ENCODE measurements around the gene MRFAP1L1. TPM values are rescaled to one million over a fixed set of nuclear protein-coding genes. Genes with fewer than 3 reads are reported as not detected.
"Not testable (repeated sequence)": the region's sequence is repeated elsewhere in the genome, so short reads cannot be mapped to it uniquely, and the experiment has no call there.

The MRFAP1L1 gene
- total RNA-seq, 1 experiment from 2014 or later = 61.1 TPM

GRCh38 chr4:6734165-6734786 lies 24.6 kb upstream of the MRFAP1L1 start:
- DNase-seq (ENCODE audit: low read depth) = no peak

DNA sequence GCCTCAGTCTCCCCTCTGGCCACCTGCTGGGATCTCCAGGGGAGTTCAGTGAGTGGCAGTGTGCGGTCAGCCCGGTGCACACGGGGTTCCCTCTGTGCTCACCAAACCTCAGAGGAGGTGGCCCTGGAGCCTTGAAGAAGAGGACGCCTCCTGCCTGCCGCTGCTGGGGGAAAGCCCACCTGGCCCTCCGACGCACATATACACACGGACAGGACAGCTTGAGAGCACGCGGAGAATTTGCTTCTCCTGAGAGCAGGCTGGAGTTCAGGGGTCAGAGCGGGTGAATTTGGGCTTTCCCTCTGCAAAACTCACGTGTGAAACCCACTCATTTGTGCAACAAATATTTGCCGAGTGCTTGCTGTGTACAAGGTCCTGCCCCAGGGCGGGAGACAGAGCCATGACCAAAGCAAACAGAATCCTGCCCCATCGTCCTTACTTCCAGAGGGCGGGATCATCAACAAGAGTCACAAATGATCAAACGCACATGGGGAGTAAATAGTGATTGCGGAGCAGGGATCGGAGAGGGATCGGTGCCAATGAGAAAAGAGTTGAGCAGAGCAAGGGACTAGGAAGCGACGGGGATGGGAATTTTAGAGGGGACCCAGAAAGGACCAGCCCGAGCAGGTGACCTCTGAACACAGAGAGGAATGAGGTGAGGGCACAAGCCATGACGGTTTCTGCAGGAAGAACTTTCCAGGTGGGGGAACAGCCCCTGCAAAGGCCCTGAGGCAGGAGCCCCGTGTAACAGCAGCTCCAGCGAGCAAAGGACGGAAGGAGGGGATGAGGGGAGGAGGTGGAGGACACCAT lies 23.9 kb upstream of the MRFAP1L1 start:
- no peak for DNase-seq (ENCODE audit: low read depth)

GRCh38 chr4:6732441-6733357 lies 23.0 kb upstream of the MRFAP1L1 start:
- DNase-seq (ENCODE audit: low read depth) = peak; percentile 79

DNA sequence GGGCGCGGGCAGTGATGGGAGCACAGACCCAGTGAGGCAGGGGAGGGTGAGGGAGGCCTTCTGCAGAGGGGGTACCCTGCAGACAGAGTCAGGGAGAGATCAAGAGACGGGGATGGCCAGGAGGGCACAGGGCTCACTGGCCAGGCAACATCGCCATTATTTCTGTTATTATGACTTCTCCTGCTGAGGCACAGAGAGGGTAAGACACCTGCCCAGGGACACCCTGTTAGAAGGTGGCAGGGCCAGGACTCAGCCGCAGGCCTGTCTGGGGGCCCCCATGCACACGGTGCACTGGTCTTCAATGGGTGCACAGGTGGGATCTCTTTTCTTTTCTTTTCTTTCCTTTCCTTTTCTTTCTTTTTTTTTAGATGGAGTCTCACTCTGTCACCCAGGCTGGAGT lies 22.1 kb upstream of the MRFAP1L1 start:
- DNase-seq (ENCODE audit: low read depth) = no peak

- DNase-seq (ENCODE audit: low read depth) = no peak
Measured at GRCh38 chr4:6731318-6731675, 21.6 kb upstream of the MRFAP1L1 start.

GRCh38 chr4:6730603-6731317 lies 21.1 kb upstream of the MRFAP1L1 start:
- no peak for DNase-seq (ENCODE audit: low read depth)

GRCh38 chr4:6728320-6729029 lies 18.8 kb upstream of the MRFAP1L1 start:
- DNase-seq (ENCODE audit: low read depth) = no peak

DNA sequence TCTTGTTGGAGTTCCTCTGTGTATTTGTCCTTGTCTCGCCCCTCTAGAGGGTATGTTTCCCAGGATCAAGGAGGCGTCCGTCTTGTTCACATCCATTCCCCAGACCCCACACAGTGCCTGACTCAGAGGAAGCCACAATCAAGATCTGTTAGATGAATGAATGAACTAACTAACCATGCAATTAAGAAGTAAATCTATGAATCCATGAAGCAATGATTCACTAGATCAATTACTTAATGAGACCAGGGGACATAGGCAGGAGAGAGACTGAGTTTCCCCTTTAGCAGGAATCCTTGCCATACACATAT lies 18.2 kb upstream of the MRFAP1L1 start:
- no peak for DNase-seq (ENCODE audit: low read depth)

DNA sequence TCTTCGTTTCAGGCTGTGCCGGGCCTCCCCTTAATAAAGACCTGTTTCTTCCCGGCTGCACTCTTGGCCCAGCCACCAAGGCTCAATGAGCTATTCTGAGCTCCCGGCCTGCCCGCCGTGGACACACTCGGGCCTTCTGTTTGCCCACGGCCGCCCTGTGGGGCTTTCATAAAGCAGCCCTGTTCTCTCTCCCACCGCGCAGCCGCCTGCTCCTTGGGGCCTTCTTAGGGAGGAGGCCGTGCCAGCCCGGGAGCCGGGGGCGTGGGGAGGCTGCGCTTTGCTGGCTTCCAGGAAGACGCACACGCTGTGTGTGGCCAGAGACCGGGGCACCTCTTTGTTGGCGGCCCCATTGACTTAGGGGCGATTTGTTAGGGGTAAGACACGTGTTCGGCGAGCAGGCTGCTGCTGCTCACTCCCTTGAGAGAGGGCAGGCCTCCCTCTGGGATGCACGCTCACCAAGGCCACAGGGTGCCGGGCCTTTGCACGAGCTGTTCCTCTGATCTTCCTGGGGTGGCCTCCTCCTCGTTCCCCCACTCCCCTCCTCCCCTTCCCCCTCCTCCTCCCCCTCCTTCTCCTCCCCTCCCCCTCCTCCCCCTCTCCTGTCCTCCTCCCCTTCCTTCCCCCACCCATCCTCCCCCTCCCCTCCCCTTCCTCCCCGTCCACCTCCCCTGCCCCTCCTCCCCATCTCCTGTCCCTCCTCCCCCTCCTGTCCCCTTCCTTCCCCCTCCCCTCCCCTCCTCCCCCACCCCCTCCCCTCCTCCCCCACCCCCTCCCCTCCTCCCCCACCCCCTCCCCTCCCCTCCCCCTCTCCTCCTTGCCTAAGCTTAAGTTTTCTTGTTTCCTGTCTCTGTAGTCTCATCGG lies 17.6 kb upstream of the MRFAP1L1 start:
- no peak for DNase-seq (ENCODE audit: low read depth)

- DNase-seq (ENCODE audit: low read depth) = not testable (repeated sequence)
Measured at GRCh38 chr4:6725427-6725961, 15.8 kb upstream of the MRFAP1L1 start.

DNA sequence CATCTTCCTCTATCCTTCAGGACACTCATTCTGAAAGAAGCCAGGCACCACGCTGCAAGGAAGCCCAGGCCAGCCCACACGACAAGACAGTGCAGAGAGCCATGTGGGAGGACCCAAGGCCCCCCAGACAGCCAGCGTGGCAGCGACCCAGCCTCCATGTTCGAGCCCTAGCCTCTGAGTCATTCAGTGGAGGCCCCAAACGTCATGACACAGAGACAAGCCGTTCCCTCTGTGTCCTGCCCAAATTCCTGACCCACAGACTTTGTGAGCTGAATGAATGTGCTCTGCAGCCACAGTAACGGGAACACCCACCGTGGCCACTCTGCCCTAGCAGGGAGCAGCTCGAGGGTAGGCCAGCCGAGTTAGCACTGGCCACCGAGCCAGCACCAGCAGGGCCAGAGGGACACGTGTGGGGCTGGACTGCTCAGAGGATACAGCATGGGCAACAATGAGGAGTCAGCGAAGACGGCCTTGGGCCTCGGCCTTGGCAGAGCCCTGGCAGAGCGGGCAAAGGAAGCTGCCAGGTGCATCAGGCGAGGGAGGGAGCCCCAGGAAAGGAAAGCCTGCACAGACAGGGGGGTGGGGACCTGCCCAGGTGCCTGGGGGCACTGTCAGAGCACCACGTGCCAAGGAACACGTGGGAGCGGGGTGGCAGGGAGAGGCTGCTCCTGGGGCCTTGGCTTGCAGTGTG lies 14.9 kb upstream of the MRFAP1L1 start:
- DNase-seq (ENCODE audit: low read depth) = peak; percentile 15

DNA sequence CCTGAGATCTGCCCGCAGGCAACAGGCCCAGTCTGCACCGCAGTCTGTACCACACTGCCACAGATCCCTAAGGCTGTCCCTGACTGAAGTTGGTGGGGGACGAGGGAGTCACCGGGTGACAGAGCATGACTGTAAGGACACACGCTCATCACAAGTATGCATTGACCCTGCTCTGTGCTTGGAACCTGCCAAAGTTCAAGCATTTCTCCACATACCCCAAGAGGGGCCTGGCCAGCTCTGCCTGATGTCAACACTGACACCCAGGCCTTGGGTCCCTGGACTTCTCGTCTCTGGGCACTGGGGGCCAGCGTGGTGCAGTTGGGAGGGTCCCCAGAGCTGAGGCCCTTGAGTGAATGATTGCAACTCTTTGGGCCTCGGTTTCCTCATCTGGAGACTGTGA lies 14.2 kb upstream of the MRFAP1L1 start:
- no peak for DNase-seq (ENCODE audit: low read depth)

DNA sequence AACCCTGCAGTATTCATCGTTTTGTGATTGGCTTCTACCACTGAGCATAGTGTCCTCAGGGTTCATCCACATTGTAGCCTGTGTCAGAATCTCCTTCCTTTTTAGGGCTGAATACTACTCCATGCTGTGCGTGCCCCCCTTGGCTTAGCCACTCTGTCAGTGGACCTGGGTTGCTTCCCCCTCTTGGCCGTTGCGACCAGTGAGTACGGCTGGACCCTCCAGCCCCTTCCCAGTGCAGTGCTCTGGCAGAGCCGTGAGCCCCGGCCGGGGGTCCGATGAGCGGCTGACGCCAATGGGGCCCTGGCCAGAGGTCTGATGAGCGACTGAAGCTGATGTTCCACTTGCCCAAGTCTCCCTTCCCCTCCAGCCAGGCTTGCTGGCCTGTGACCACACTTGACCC lies 13.2 kb upstream of the MRFAP1L1 start:
- no peak for DNase-seq (ENCODE audit: low read depth)

DNA sequence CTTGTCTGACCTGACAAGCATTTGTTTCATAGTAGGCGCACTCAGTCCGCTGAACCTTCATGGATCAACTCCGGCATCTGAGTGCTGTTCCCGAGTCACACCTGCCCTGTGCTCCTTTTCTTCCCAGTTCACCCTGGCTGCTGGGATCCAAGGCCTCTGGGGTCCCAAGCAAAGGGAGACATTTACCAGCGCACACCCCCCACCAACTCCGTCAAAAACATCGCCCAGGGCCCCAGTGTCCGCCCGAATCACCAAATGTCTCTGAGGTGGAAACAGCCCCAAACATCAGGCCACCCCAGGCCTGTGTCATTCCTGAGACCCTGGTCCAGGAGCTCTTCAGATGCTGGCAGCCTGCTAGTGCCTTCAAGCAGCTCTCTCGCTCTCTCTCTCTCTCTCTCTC lies 11.5 kb upstream of the MRFAP1L1 start:
- no peak for DNase-seq (ENCODE audit: low read depth)

DNA sequence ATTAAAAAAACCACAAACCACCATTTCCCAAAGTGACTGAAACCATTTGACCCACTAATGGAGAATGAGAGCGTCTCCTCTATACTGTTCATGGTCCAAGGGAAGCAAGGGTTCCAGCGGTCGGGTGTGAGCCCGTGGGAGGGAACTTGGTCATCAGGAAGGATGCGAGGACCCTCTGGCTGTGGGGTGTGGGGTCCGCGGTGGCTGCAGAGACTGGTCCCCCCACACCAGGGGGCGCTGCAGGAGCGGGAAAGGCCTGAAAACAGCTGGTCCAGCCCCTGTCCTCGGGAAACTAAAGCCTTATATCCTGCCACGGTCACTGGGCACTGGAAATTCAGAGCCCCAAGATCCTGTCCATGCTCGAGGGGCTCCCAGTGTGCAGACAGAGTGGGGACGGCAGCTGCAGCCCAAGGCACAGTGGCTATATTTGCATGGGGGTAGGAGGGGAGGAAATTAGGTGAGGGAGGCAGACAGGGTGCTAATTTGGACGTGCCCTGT lies 10.6 kb upstream of the MRFAP1L1 start:
- DNase-seq (ENCODE audit: low read depth) = peak; percentile 61

- DNase-seq (ENCODE audit: low read depth) = no peak
Measured at GRCh38 chr4:6719611-6720179, 10.0 kb upstream of the MRFAP1L1 start.

- DNase-seq (ENCODE audit: low read depth) = no peak
Measured at GRCh38 chr4:6718932-6719610, 9.4 kb upstream of the MRFAP1L1 start.

Data from LHCN-M2 (cell line).